ENCODE measurements around the gene CDK5. TPM values are rescaled to one million over a fixed set of nuclear protein-coding genes. Genes with fewer than 3 reads are reported as not detected.

CDK5 gene
- total RNA-seq, 2 experiments from 2014 or later, result 3.1 to 3.5 TPM

DNA sequence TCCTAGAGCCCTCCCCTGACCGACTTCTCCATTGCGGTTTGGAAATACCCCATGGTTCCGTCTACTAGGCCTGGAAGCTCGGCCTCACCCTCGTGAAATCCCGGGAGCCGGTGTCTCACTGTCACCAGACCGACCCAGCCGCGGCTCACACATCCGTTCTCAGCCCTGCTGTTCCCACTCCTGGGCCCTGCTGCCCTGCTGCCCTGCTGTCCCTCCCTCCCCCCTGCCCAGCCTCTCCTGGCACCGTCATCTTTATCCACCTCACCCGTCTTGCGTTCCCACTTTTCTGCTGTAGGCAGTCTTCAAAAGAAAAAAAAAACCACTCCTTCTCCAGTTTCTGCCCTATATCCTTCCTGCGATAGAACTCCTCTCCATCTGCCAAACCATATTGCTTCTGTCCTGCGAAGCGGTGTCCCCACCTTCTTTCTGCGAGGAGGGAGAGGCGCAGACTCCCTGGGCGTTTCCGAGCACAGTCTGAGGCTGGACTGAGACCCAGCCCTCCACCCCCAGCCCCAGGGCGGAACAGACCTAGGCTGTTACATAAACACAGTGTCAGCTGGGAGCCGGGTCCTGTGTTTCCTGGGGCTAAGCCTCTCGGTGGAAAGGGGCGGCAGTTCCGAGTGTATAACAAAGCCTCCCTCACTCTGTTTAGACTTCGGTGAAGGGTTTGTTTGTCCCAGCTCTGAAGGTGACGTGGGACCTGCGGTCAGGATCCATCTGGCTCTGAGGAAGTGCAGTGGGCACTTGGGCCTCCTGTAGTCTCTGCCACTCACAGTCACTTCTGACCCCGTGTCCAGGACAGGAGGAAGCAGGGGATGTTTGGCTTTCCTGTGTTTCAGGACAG lies 31.4 kb upstream of the CDK5 start:
- H3K36me3 Mint-ChIP-seq (ENCODE audit: low read depth), result peaks cover 15% of the 10 kb centered on the region
- peak overlapping the region; percentile 86 for H3K27ac Mint-ChIP-seq
- Histone ChIP-seq H3K27me3 (ENCODE audit: control insufficient read depth in 1 of 2, insufficient read depth in 2 of 2, low read length in 2 of 2) (no peaks in the 10 kb centered on the region), H3K36me3 (ENCODE audit: insufficient read depth, low read length) (no peaks in the 10 kb centered on the region), H3K27ac (ENCODE audit: low read depth in 1 of 2, low read length in 2 of 2) (peak overlapping the region in 1 of 2 donors; percentile 9), H3K9me3 (ENCODE audit: control insufficient read depth in 1 of 2, insufficient read depth in 1 of 2, low read length in 2 of 2) (peaks cover 0 to 3% of the 10 kb centered on the region in 2 experiments), H3K4me3 (ENCODE audit: low read length) (no peak overlapping the region), H3K4me1 (ENCODE audit: insufficient read depth, low read length) (peaks cover 56% of the 10 kb centered on the region)
- peak overlapping the region; percentile 88 for H3K4me3 Mint-ChIP-seq
- DNase-seq (peak in 2 of 14 experiments; percentile 77 to 82), ATAC-seq (ENCODE audit: poor library complexity) (no peak)
- no peaks in the 10 kb centered on the region for H3K9me3 Mint-ChIP-seq
- intact Hi-C loops (cut with DNase I, micrococcal nuclease), result loop anchor here in 1 of 2 experiments (2.0 to 10.0 kb wide), 3 partner anchors 22 to 1254 kb away; partner anchors contain the start of genes KCNH2 and ZNF862
- H3K4me1 Mint-ChIP-seq (ENCODE audit: low read depth), result peaks cover 40% of the 10 kb centered on the region
- POLR2A ChIA-PET, result interaction anchor here (1.0 to 1.5 kb wide), 2 partner anchors 8 to 61 kb away, joined by 3 to 4 read pairs; partner anchors contain the start of genes ABCB8 and FASTK
- TF ChIP-seq, protein P1, sequence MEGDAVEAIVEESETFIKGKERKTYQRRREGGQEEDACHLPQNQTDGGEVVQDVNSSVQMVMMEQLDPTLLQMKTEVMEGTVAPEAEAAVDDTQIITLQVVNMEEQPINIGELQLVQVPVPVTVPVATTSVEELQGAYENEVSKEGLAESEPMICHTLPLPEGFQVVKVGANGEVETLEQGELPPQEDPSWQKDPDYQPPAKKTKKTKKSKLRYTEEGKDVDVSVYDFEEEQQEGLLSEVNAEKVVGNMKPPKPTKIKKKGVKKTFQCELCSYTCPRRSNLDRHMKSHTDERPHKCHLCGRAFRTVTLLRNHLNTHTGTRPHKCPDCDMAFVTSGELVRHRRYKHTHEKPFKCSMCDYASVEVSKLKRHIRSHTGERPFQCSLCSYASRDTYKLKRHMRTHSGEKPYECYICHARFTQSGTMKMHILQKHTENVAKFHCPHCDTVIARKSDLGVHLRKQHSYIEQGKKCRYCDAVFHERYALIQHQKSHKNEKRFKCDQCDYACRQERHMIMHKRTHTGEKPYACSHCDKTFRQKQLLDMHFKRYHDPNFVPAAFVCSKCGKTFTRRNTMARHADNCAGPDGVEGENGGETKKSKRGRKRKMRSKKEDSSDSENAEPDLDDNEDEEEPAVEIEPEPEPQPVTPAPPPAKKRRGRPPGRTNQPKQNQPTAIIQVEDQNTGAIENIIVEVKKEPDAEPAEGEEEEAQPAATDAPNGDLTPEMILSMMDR (IDR thresholded peaks at IDR 0.05), result no peak
- CTCF ChIA-PET, result interaction anchor here (1.2 kb wide), 1 partner anchor 35 kb away, joined by 3 read pairs; no protein-coding TSS in a partner anchor
- H3K27me3 Mint-ChIP-seq, result peaks cover 8% of the 10 kb centered on the region

DNA sequence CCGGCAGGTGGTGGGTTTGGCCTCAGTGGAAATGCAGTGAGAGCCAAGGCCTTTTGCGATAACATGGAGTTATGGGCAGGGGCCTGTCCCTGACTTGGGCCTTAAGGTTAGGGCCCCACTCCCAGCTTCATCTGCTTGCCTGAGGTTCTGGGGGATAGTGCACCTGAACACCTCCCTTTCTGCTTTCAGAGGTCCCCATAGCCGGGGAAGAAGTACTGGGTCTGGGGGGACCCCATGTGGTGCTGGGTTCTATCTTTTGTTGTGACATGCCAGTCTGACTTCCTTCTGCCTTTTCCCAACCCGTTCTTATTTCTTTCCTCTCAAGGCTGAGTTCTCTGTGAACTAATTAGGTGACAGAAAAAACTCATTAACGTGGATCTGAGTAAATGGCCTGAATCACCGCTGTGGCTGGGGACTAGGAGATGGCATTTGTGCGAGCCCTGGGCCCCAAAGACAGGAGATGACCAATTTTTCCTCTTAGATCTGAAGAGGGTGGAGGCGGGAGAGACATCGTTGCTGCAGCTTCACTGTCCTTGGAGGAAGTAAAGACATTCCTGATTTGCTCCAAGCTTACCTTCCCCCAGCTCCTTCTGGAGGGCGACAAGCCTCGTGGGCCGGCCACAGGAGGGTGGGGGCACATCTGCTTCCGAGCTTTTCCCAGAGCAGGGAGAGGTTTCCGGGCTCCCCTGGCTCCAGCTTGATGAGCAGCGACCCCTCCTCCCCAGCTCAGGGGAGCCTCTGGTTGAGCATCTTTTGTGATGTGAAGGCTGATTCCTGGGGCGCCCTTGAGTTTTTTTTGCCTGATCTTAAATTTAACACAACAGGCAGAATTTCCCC lies 30.5 kb upstream of the CDK5 start:
- H3K36me3 ChIP-seq (ENCODE audit: insufficient read depth, low read length), result no peaks in the 10 kb centered on the region
- ChIA-PET CTCF (interaction anchor here (1.2 kb wide), 1 partner anchor 36 kb away, joined by 3 read pairs; no protein-coding TSS in a partner anchor), POLR2A (interaction anchor here (1.4 to 1.8 kb wide), 2 partner anchors 60 to 75 kb away, joined by 4 to 6 read pairs; partner anchors contain the start of gene ABCB8)
- H3K9me3 ChIP-seq (ENCODE audit: control insufficient read depth in 1 of 2, insufficient read depth in 1 of 2, low read length in 2 of 2), result peaks cover 0 to 3% of the 10 kb centered on the region in 2 experiments
- no peaks in the 10 kb centered on the region for H3K27me3 ChIP-seq (ENCODE audit: control insufficient read depth in 1 of 2, insufficient read depth in 2 of 2, low read length in 2 of 2)
- peak overlapping the region in 1 of 2 donors; percentile 4 for H3K27ac ChIP-seq (ENCODE audit: low read depth in 1 of 2, low read length in 2 of 2)
- H3K27me3 Mint-ChIP-seq, result peaks cover 8% of the 10 kb centered on the region
- intact Hi-C loops (cut with DNase I, micrococcal nuclease), result loop anchor here in 1 of 2 experiments (2.0 to 10.0 kb wide), 3 partner anchors 23 to 1253 kb away; partner anchors contain the start of genes KCNH2 and ZNF862
- peaks cover 47% of the 10 kb centered on the region for H3K4me1 Mint-ChIP-seq (ENCODE audit: low read depth)
- peak overlapping the region; percentile 70 for H3K4me3 ChIP-seq (ENCODE audit: low read length)
- peak overlapping the region; percentile 86 for H3K27ac Mint-ChIP-seq
- ATAC-seq (ENCODE audit: poor library complexity) (no peak), DNase-seq (peak in 2 of 14 experiments; percentile 30 to 48)
- H3K4me3 Mint-ChIP-seq, result peak overlapping the region; percentile 88
- peaks cover 15% of the 10 kb centered on the region for H3K36me3 Mint-ChIP-seq (ENCODE audit: low read depth)
- H3K9me3 Mint-ChIP-seq, result no peaks in the 10 kb centered on the region
- TF ChIP-seq, protein P1 (IDR thresholded peaks at IDR 0.05), result no peak
- H3K4me1 ChIP-seq (ENCODE audit: insufficient read depth, low read length), result peaks cover 62% of the 10 kb centered on the region
